ENCODE measurements around the gene TCF7L1.
"Not testable (repeated sequence)": the region's sequence is repeated elsewhere in the genome, so short reads cannot be mapped to it uniquely, and the experiment has no call there.

TCF7L1 gene

GRCh38 chr2:85152895-85153294, 19.7 kb downstream of the TCF7L1 start:
- H3K4me1 ChIP-seq (ENCODE audit: control insufficient read depth, insufficient read depth, low read length): peaks cover 20% of the 10 kb centered on the region
- H3K27me3 ChIP-seq (ENCODE audit: control insufficient read depth, insufficient read depth, low read length): no peaks in the 10 kb centered on the region
- no peak overlapping the region for H3K4me3 ChIP-seq (ENCODE audit: low read depth, low read length)
- H3K36me3 ChIP-seq (ENCODE audit: control insufficient read depth, insufficient read depth, low read length): peaks cover 23% of the 10 kb centered on the region
- H3K27ac ChIP-seq (ENCODE audit: low read depth, low read length): no peak overlapping the region
- no peaks in the 10 kb centered on the region for H3K9me3 ChIP-seq (ENCODE audit: control insufficient read depth, insufficient read depth, low read length)
- no peak overlapping the region for H3K9ac ChIP-seq (ENCODE audit: low read depth, low read length)

DNA sequence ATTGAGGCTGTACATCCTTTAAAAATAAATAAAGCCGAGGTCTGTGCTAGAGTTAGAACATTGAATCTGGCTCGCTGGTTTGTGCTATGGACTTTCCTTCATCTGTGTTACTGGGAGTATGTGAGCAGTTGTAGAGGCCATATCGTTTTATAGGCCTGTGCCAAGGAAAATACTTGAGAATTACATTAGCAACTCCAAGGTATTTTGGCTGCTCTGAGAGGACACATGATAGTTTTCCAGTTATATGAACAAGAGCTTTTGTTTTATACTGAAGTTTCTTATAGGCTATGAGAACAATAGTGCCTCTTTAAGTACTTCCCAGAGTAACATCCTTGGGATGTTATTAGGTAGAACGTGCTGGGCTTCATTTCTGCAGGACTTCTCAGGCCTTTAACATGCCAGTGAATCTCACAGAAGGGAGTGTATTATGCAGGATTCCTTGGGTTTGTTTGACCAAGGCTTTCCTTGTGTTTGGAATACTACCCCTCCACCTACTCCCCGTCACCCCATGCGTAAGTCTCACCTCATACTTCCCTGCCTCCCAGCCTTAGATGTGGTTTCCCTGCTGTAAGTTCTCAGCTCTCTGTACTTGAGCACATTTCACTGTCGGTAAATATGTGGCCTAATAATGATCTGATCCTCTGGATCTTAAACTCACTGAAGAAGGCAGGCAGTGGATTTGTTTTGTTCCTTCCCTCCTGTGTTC, 21.0 kb downstream of the TCF7L1 start:
- H3K4me1 ChIP-seq (ENCODE audit: control insufficient read depth, insufficient read depth, low read length): peaks cover 33% of the 10 kb centered on the region
- peaks cover 27% of the 10 kb centered on the region for H3K36me3 ChIP-seq (ENCODE audit: control insufficient read depth, insufficient read depth, low read length)
- no peak overlapping the region for H3K4me3 ChIP-seq (ENCODE audit: low read depth, low read length)
- H3K27me3 ChIP-seq (ENCODE audit: control insufficient read depth, insufficient read depth, low read length): no peaks in the 10 kb centered on the region
- no peaks in the 10 kb centered on the region for H3K9me3 ChIP-seq (ENCODE audit: control insufficient read depth, insufficient read depth, low read length)
- peak overlapping the region; percentile 69 for H3K27ac ChIP-seq (ENCODE audit: low read depth, low read length)
- H3K9ac ChIP-seq (ENCODE audit: low read depth, low read length): no peak overlapping the region

DNA sequence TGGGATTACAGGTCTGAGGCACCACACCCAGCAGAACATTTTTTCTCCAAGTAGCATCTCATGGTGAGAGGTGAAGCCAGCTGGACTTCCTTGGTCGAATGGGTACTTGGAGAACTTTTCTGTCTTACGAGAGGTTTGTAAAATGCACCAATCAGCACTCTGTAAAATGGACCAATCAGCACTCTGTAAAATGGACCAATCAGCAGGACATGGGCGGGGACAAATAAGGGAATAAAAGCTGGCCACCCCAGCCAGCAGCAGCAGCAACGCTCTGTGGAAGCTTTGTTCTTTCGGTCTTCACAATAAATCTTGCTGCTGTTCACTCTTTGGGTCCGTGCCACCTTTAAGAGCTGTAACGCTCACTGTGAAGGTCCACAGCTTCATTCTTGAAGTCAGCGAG, 21.9 kb downstream of the TCF7L1 start:
- H3K27me3 ChIP-seq (ENCODE audit: control insufficient read depth, insufficient read depth, low read length); H3K9me3 ChIP-seq (ENCODE audit: control insufficient read depth, insufficient read depth, low read length); H3K27ac ChIP-seq (ENCODE audit: low read depth, low read length); H3K9ac ChIP-seq (ENCODE audit: low read depth, low read length); H3K4me3 ChIP-seq (ENCODE audit: low read depth, low read length): not testable (repeated sequence)
- Histone ChIP-seq H3K36me3 (ENCODE audit: control insufficient read depth, insufficient read depth, low read length) (peaks cover 27% of the 10 kb centered on the region), H3K4me1 (ENCODE audit: control insufficient read depth, insufficient read depth, low read length) (peaks cover 33% of the 10 kb centered on the region)

GRCh38 chr2:85156153-85156552, 23.0 kb downstream of the TCF7L1 start:
- Histone ChIP-seq H3K36me3 (ENCODE audit: control insufficient read depth, insufficient read depth, low read length) (peaks cover 27% of the 10 kb centered on the region), H3K4me1 (ENCODE audit: control insufficient read depth, insufficient read depth, low read length) (peaks cover 37% of the 10 kb centered on the region), H3K9me3 (ENCODE audit: control insufficient read depth, insufficient read depth, low read length) (no peaks in the 10 kb centered on the region), H3K9ac (ENCODE audit: low read depth, low read length) (no peak overlapping the region), H3K27ac (ENCODE audit: low read depth, low read length) (no peak overlapping the region), H3K27me3 (ENCODE audit: control insufficient read depth, insufficient read depth, low read length) (no peaks in the 10 kb centered on the region), H3K4me3 (ENCODE audit: low read depth, low read length) (no peak overlapping the region)

- H3K27ac ChIP-seq (ENCODE audit: low read depth, low read length): no peak overlapping the region
- H3K9me3 ChIP-seq (ENCODE audit: control insufficient read depth, insufficient read depth, low read length): no peaks in the 10 kb centered on the region
- no peaks in the 10 kb centered on the region for H3K27me3 ChIP-seq (ENCODE audit: control insufficient read depth, insufficient read depth, low read length)
- H3K9ac ChIP-seq (ENCODE audit: low read depth, low read length): no peak overlapping the region
- H3K36me3 ChIP-seq (ENCODE audit: control insufficient read depth, insufficient read depth, low read length): peaks cover 27% of the 10 kb centered on the region
- peaks cover 42% of the 10 kb centered on the region for H3K4me1 ChIP-seq (ENCODE audit: control insufficient read depth, insufficient read depth, low read length)
- no peak overlapping the region for H3K4me3 ChIP-seq (ENCODE audit: low read depth, low read length)
These were observed 23.4 kb downstream of the TCF7L1 start for GRCh38 chr2:85156619-85157018.

DNA sequence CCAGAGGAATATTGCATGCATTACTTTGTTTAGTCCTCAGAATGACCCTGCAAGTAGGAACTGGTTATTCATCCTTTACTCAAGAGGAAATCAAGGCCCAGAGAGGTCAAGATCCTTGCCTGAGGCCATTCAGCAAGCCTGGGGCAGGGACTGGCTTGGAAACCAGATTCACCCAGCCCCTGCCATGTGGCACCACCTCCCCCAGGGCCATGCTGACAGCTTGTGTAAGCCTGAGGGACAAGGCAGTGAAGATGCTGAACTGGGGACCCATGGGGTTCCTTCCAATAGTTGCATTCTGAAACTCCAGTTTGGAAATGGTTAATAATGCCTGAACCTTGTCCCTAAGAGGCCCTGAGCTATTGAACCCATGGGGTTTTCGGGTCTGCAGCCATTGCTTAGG, 24.2 kb downstream of the TCF7L1 start:
- H3K27me3 ChIP-seq (ENCODE audit: control insufficient read depth, insufficient read depth, low read length): no peaks in the 10 kb centered on the region
- H3K36me3 ChIP-seq (ENCODE audit: control insufficient read depth, insufficient read depth, low read length): peaks cover 27% of the 10 kb centered on the region
- H3K27ac ChIP-seq (ENCODE audit: low read depth, low read length): no peak overlapping the region
- H3K9ac ChIP-seq (ENCODE audit: low read depth, low read length): no peak overlapping the region
- H3K4me3 ChIP-seq (ENCODE audit: low read depth, low read length): no peak overlapping the region
- peaks cover 47% of the 10 kb centered on the region for H3K4me1 ChIP-seq (ENCODE audit: control insufficient read depth, insufficient read depth, low read length)
- H3K9me3 ChIP-seq (ENCODE audit: control insufficient read depth, insufficient read depth, low read length): no peaks in the 10 kb centered on the region

GRCh38 chr2:85158559-85159273, 25.5 kb downstream of the TCF7L1 start:
- peaks cover 20% of the 10 kb centered on the region for H3K36me3 ChIP-seq (ENCODE audit: control insufficient read depth, insufficient read depth, low read length)
- no peak overlapping the region for H3K9ac ChIP-seq (ENCODE audit: low read depth, low read length)
- no peaks in the 10 kb centered on the region for H3K27me3 ChIP-seq (ENCODE audit: control insufficient read depth, insufficient read depth, low read length)
- H3K4me3 ChIP-seq (ENCODE audit: low read depth, low read length): no peak overlapping the region
- peaks cover 58% of the 10 kb centered on the region for H3K4me1 ChIP-seq (ENCODE audit: control insufficient read depth, insufficient read depth, low read length)
- no peaks in the 10 kb centered on the region for H3K9me3 ChIP-seq (ENCODE audit: control insufficient read depth, insufficient read depth, low read length)
- no peak overlapping the region for H3K27ac ChIP-seq (ENCODE audit: low read depth, low read length)

- peaks cover 63% of the 10 kb centered on the region for H3K4me1 ChIP-seq (ENCODE audit: control insufficient read depth, insufficient read depth, low read length)
These were observed 26.4 kb downstream of the TCF7L1 start for GRCh38 chr2:85159589-85159988.

GRCh38 chr2:85160966-85161960, 28.1 kb downstream of the TCF7L1 start:
- peaks cover 10% of the 10 kb centered on the region for H3K36me3 ChIP-seq (ENCODE audit: control insufficient read depth, insufficient read depth, low read length)
- H3K4me3 ChIP-seq (ENCODE audit: low read depth, low read length): no peak overlapping the region
- no peaks in the 10 kb centered on the region for H3K27me3 ChIP-seq (ENCODE audit: control insufficient read depth, insufficient read depth, low read length)
- no peaks in the 10 kb centered on the region for H3K9me3 ChIP-seq (ENCODE audit: control insufficient read depth, insufficient read depth, low read length)
- H3K27ac ChIP-seq (ENCODE audit: low read depth, low read length): no peak overlapping the region
- H3K9ac ChIP-seq (ENCODE audit: low read depth, low read length): no peak overlapping the region
- H3K4me1 ChIP-seq (ENCODE audit: control insufficient read depth, insufficient read depth, low read length): peaks cover 57% of the 10 kb centered on the region

More at GRCh38 chr2:85159589-85159988, 26.4 kb downstream of the TCF7L1 start:
- Histone ChIP-seq H3K27me3 (ENCODE audit: control insufficient read depth, insufficient read depth, low read length) (no peaks in the 10 kb centered on the region), H3K9me3 (ENCODE audit: control insufficient read depth, insufficient read depth, low read length) (no peaks in the 10 kb centered on the region), H3K27ac (ENCODE audit: low read depth, low read length) (no peak overlapping the region), H3K4me3 (ENCODE audit: low read depth, low read length) (no peak overlapping the region), H3K9ac (ENCODE audit: low read depth, low read length) (no peak overlapping the region), H3K36me3 (ENCODE audit: control insufficient read depth, insufficient read depth, low read length) (peaks cover 20% of the 10 kb centered on the region)

DNA sequence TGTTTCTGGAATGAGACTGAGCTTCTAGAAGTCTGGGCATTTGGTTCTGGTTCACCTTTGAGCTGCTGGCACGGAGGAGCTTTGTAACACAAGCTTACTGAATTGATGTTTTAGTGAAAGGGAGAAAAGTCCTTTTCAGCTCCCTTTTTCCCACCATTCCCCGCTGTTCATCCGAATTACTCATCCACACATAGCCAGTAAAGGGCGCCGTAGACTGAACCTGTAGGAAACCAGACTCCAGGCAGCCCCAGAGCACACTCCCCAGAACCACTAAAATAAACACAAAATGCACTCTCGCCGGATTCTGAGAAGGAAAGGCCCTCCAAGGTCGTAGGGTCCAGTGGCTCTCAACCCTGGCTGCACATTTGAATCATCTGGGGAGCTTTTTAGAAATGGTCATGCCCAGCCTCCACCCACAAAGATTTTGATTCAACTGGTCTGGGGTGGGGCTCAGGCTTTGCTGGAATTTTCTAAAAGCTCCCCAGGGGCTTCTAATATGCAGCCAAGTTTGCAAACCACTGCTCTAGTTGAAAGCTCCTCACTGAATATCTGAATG, 29.6 kb downstream of the TCF7L1 start:
- Histone ChIP-seq H3K27me3 (ENCODE audit: control insufficient read depth, insufficient read depth, low read length) (no peaks in the 10 kb centered on the region), H3K4me3 (ENCODE audit: low read depth, low read length) (no peak overlapping the region; the same call in 1 of the 2 replicates), H3K36me3 (ENCODE audit: control insufficient read depth, insufficient read depth, low read length) (peaks cover 8% of the 10 kb centered on the region), H3K27ac (ENCODE audit: low read depth, low read length) (peak overlapping the region; percentile 72), H3K9ac (ENCODE audit: low read depth, low read length) (no peak overlapping the region), H3K4me1 (ENCODE audit: control insufficient read depth, insufficient read depth, low read length) (peaks cover 51% of the 10 kb centered on the region), H3K9me3 (ENCODE audit: control insufficient read depth, insufficient read depth, low read length) (no peaks in the 10 kb centered on the region)

Measured in HUES48 (cell line).